GOT3 (cell line): Measurements from ENCODE around the gene RNGTT.
"Not testable (repeated sequence)": the region's sequence is repeated elsewhere in the genome, so short reads cannot be mapped to it uniquely, and the experiment has no call there.

Source experiments
- DNase-seq: peaks from one replicate; lab custom pipeline; 2025; ENCODE audit warnings: mixed read lengths; lab: John Stamatoyannopoulos, UW

RNGTT gene

DNA sequence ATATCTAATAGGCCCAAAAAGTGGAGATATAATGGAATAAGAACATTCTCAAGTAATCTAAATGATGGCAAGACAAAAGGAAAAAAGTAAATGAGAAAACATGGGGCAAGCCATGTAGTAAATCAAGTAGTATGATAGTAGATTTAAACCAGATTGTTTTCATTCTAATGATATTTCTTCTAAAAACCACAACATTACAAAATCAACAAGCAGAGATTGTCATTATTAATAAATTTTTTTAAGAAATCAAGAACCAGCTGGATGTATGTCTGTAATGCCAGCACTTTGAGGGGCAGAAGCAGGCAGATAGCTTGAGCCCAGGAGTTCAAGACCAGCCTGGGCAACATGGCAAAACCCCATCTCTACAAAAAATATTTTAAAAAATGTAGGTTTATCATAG lies 155.0 kb downstream of the RNGTT start:
- DNase-seq, result no peak

DNA sequence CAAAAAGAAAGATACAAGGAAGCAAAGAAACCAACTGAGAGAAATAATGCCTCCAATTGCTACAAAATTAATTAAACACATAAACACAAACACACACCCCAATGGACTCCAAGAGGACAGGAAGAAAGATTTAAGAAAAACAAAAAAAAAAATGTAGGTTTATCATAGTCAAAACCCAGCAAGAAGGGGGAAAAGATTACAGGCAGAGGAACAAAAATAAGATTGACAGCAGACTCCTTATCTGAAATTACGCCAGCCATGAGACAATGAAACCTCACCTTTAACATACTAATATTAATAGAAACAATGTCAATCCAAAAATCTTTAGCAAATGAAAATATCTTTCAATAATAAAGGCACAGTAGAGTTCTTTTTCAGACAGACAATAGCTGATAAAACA lies 155.8 kb downstream of the RNGTT start:
- DNase-seq, result no peak

DNA sequence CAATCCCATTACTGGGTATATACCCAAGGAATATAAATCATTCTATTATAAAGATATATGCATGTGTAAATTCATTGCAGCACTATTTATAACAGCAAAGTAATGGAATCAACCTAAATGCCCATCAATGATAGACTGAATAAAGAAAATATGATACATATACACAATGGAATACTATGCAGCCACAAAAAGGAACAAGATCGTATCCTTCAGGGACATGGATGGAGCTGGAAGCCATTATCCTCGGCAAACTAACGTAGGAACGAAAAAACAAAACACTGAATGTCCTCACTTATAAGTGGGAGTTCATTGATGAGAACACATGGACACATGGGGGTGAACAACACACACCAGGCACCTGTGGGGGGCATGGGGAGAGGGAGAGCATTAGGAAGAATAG lies 156.7 kb downstream of the RNGTT start:
- DNase-seq, result no peak

DNA sequence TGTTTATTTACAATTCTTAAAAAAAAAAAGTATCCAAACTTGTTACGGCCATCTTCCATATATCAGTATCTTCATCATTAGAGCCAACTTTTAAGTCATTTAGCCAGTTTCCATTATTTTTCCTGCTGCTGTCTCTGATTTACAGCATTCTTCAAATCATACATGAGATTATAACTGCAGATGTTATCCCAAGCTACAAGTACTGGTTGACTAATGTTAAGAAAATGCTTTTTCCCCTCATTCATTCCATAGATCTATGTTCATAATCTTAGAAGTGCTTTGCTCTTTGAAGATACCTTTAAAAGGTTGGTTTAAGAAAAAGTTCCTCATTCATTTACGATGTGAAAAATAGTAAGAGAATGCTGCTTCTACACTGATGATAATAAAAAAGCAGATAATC lies 158.7 kb downstream of the RNGTT start:
- DNase-seq, result no peak

DNA sequence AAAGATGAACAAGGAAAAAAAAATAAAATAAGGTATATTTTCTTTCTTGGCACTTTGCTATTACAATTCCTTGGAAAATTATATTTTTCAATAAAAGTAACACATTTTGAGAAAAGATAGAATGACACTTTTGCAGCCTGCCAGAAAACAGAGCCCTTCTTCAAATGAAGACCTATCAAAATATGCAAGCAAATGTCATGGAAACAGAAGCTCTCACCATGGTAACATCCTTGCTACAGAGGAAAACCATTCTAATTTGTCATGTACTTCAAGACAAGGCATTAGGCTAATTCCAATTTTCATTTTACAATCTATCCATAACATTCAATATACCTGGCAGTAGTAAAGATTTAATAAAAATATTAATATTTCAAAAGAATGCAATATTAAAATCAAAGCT lies 177.9 kb downstream of the RNGTT start:
- no peak for DNase-seq

DNA sequence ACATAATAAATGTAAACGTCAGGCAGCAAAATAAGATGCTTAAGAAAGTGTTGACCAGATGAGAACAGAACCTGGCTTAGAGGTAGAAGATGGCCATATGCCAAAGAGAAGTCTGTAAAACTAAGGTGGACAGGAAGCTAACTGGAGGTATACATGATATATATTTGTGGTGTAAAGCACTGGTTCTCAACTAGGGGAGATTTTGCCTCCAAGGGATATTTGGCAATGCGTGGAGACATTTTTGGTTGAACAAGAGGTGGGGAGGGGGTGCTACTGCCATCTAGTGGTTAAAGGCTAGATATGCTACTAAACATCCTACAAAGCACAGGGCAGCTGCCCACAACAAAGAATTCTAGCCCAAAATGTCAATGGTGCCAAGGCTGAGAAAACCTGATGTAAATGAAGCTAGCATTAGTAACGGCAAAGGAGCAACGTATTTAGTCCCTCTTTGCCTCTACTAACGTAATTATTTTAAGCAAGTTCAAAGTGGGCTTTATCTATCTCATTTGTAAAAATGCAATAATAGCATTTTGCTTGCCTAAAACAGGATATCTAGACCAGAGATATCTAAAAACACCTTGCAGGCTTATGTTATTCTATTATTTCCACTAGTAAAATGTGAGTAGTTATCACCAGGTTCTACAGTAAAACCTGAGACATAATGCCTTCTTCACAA lies 182.6 kb downstream of the RNGTT start:
- DNase-seq, result no peak

DNA sequence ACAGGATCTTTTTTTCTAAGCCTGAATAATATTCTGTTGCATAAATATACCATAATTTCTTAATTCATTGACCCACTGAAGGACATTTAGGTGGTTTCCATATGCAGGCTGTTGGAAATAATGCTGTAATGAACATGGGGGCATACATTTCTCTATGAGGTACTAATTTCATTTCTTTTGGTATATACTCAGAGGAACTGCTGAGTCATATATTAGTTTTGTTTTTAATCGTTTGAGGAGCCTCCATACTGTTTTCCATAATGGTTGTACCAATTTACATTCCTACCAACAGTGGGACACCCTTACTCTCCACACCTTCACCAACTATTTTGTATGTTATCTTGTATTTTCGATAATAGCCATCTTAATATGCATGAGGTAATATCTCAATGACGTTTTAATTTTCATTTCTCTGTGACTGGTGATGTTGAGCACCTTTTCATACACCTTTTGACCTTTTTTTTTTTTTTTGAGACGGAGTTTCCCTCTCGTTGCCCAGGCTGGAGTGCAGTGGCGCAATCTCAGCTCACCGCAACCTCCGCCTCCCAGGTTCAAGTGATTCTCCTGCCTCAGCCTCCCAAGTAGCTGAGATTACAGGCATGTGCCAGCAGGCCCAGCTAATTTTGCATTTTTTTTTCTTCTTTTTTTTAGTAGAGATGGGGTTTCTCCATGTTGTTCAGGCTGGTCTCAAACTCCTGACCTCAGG lies 187.4 kb downstream of the RNGTT start:
- DNase-seq, result no peak

DNA sequence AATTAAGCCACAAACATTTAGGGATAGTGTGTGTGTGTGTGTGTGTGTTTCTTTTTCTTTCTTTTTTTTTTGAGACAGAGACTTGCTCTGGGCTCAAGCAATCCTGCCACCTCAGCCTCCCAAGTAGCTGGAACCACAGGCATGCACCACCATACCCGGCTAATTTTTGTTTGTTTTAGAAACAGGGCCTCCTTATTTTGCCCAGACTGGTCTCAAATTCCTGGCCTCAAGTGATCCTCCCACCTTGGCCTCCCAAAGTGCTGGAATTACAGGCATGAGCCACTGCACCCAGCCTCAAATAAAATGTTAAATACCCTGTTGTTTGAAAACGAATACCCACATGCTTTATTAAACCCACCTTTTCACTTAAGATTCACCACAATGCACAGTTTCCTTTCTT lies 195.3 kb downstream of the RNGTT start:
- DNase-seq, result not testable (repeated sequence)

DNA sequence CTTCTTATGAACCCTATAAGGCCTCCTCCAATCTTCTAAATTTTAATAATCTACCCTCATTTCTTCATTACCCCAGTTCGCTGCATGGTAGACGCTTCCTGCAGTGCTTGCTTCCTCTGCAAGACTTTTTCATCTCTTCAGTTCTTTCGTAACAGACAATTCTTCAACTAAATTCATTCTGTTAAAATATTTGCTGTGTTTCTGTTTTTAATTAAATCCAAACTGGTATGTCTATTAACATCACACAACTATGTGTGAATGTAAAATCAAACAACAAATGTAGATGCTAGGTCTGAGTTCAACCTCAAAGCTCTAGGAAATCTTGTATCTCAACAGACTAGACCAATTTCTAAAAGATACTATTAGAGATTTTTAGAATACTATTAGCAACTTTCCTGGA lies 199.3 kb downstream of the RNGTT start:
- DNase-seq, result no peak

DNA sequence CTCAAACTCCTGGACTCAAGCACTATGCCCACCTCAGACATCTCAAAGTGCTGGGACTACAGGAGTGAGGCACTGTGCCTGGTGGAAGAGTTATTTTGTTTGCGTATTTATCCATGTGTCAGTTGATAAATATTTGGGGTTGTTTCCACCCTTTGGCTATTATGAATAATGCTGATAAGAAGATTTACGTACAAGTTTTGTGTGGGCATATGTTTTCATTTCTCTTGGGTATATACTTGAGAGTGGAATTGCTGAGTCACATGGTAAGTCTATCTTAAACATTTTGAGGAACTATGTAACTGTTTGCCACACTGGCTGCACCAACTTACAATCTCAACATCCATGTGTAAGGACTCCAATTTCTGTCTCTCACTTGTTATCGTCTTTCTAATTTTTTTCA lies 200.3 kb downstream of the RNGTT start:
- no peak for DNase-seq

DNA sequence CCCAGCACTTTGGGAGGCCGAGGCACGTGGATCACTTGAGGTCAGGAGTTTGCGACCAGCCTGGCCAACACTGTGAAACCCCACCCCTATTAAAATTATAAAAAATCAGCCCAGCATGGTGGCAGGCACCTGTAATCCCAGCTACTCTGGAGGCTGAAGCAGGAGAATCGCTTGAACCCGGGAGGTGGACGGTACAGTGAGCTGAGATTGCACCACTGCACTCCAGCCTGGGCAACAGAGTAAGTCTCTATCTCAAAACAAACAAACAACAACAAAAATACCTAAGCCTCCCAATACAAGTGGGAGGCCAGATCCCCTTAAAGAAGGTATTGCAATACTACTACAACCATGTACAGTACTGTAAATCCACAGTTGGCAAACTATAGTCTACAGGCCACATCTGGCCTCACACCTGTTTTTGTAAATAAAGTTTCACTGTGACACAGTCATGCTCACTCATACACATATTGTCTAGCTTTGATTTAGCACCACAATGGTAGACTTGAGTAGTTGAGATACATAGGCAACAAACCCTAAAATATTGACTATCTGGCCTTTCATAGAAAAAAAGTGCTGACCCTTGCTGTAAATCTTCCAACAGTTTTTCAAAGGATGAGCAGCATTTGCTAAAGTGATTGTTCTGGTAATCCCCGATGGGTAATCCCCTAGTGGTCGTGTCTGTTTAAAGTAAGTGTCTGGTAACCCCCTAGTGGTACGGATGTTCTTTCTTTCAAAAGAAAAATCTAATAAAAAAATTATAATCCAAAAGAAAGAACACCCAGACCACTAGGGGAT lies 202.0 kb downstream of the RNGTT start:
- DNase-seq, result no peak

DNA sequence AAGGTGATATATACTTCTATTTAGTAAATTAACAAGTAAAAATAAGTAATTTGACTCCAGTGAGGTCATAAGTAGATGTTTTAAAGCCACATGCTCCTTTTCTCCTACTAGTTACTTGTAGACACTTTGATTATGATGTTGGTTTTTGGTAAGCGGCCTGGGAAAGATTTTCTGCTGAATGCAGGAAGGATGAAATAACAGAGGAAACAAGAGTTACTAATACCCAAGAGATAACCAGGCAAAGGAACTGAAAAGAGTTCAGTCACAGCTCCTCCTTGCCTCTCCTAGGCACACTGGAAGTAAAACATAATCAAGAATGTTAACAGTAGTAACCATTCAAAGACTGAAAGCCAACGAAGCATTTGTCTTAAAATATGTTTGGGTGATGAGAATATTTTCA lies 203.3 kb downstream of the RNGTT start:
- DNase-seq, result no peak

DNA sequence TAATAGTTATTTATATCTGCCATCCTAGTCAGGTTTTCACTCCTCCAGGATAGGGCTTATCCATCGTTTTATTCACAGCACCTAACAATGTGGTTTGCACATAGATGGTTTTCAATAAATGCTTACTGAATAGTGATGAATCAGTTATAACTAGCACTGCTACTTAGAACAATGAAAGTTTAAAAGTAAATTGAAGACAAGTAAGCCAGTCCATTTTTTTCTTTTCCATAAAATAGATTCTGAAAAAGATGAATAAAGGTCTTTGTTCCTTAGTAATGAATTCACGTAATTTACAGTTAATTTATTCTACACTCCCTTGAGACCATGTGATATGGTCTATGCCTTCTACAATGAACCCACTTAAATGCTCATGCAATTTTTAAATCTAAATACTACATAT lies 212.5 kb downstream of the RNGTT start:
- DNase-seq, result no peak

DNA sequence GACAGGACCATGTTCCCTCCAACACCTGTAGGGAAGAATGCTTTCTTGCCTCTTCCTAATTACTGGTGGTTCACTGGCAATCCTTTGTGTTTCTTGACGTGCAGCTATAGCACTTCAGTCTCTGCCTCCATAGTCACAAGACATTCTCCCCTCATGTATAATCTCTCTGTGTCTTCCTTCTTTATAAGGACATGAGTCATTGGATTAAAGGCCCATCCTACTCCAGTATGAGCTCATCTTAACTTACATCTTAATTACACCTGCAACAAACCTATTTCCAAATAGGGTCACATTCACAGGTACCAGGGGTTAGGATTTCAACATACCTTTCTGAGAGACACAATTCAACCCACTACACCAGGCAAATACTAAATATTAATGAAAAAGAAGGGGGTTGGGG lies 213.6 kb downstream of the RNGTT start:
- no peak for DNase-seq

DNA sequence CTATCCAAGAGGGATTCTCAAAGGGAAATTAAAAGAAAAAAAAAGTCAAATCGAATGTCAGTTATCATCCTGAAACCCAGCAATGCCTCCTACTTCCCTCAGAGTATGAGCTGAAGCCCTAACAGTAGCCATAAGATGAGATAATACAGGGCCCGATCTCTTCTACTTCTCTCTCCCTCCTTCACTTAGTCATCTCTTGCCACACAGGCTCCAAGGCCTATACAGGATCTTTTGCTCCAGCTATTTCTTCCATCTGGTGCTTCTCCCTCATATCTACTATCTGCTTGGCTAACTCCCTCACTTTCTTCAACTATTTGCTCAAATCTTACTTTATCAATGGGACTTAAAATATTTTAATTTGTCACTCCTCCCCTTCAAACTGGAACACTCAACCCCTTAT lies 215.3 kb downstream of the RNGTT start:
- no peak for DNase-seq

DNA sequence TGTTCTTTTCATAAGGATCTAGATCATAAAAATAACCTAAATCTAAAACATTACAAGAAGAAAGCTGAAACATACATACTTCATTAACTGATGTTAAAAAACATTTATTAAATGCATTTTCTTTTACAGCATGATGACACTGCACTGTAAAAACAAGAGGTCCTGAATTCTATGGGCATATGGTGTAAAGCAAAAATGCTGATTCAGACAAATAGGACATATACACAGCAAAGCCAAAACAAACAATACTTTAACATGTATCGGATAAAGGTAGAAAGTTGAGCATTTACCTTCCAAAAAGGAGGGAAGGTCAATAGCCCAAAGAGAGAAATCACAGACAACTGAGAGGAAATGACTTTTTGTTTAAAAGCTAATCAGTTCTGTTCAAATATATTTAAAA lies 221.5 kb downstream of the RNGTT start:
- DNase-seq, result no peak

DNA sequence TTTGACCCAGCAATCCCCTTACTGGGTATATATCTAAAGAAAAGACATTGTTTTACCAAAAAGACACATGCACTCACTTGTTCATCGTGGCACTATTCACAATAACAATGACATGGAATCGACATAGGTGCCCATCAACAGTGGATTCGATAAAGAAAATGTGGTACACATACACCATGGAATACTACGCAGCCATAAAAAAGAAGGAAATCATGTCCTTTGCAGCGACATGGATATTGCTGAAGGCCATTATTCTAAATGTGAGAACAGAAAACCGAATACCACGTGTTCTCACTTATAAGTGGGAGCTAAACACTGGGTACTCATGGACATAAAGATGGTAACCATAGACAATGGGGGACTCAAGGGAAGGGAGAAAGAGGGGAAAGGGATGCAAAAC lies 222.3 kb downstream of the RNGTT start:
- no peak for DNase-seq

DNA sequence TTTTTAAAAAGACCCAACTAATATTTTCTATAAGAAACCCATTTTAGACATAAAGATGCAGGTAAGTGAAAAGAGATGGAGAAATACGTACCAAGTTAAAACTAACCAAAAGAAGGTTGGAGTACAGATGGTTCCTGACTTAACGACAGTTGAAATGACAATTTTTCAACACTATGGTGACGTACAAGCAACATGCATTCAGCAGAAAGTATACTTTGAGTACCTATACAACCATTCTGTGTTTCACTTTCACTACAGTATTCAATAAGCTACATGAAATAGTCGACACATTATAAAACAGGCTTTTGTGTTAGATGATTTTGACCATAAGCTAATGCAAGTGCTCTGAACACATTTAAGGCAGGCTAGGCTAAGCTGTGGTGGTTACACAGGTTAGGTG lies 228.9 kb downstream of the RNGTT start:
- DNase-seq, result no peak

DNA sequence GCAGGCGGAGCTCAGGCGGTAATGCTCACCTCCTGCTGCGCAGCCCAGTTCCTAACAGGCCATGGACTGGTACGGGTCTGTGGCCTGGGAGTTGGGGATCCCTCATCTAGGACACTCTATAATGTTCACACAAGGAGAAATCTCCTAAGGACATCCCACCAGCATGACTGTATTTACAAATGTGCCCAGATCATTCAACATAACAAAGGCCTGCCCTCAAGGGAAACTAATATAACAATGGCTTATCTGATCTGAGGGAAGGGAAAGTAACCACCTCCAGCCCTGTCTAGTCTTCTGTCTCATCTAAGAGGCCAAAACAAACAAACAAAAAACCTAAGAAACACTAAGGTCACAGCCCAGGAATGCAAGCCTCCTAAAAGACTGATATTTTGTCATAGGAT lies 232.8 kb downstream of the RNGTT start:
- no peak for DNase-seq

DNA sequence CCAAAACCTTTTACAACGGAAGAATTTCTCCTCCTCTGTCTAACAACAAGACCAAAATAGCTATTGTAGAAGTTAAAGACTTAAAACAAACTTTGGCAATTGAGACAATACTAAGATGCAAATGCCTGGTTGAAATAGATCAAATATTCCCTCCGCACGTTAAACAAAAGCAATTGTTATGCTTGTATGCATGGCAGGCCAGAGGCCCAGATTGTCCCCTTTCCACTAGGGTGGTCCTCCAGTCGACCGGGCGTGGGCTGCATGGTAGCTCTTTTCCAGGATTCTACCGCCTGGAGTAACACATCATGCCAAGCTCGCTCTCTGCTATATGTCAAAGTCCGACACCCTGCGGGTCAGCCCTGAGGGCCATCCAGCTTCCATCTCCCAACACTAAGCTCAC lies 234.7 kb downstream of the RNGTT start:
- DNase-seq, result no peak

DNA sequence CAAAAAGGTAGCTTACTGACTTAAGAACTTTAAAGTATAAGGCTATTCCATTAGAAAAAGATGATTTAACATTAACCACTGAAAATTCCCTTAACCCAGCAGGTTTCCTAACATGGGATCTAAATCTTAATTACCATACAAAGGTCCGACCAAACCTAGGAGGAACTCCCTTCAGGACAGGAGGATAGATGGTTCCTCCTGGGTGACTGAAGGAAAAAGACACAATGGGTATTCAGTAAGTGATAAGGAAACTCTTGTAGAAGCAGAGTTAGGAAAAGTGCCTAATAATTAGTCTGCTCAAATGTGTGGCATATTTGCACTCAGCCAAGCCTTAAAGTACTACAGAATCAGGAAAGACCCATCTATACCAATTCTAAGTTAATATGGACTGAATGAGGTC lies 237.0 kb downstream of the RNGTT start:
- DNase-seq, result not testable (repeated sequence)

DNA sequence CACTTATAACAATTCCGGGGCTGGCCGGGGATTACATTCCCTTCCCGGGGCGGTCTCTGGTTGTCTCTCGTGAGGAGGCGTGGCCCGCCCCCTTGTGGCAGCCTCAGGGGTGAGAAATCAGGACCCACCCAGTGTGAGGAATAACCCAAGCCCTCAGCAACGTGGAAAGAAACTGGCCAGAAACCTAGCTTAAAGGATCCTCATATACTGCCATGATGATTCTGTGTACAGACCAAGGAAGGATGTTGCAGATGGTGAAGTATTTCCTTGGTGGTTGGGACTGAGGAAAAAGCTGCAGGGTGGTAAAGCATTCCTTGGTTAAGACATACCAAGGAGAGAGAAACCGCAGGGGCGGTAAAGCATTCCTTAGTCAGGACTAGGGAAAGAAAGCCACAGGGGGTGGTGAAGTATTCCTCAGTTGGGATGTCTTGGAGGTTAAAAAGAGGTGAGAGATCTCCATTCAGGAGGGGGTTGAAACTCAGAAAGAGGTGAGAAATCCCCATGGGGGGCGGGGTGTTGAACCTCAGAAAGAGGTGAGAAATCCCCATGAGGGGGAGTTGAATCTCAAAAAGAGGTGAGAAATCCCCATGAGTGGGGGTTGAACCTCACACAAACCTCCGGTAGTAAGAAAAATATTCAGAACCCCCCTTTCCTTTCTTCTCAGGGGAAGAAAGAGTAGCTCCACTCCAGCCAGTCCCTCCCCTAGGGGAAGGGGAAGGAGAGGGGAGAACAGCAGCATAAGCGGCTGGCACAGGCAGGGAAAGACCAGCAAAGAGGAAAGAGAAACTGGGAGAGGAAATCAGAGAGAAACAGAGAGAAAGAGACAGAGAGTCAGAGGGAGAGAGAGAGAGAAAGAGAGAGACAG lies 238.1 kb downstream of the RNGTT start:
- DNase-seq, result no peak
